AML-193 (cell line): Measurements from ENCODE around the gene MTMR11.
"Not testable (repeated sequence)": the region's sequence is repeated elsewhere in the genome, so short reads cannot be mapped to it uniquely, and the experiment has no call there.

Source experiments
- DNase-seq, 2 experiments: peaks; one replicate each; lab custom pipeline; 2025; lab: John Stamatoyannopoulos, UW

The MTMR11 gene

GRCh38 chr1:149936170-149936991, at the start of gene MTMR11:
MTMR11 (minus strand) TSS chr1:149936879; CDS start chr1:149936647, 232 bp downstream.
- no peak for DNase-seq

- no peak for DNase-seq
Measured at GRCh38 chr1:149979972-149980540, 43.4 kb upstream of the MTMR11 start.

- DNase-seq, result no peak
Measured at GRCh38 chr1:149979245-149979971, 42.7 kb upstream of the MTMR11 start.

GRCh38 chr1:149978547-149979023, 41.9 kb upstream of the MTMR11 start:
- no peak for DNase-seq

GRCh38 chr1:149977345-149977744, 40.7 kb upstream of the MTMR11 start:
- DNase-seq, result no peak

GRCh38 chr1:149972547-149972946, 35.9 kb upstream of the MTMR11 start:
- DNase-seq, result no peak

- no peak for DNase-seq
Measured at GRCh38 chr1:149967646-149968045, 31.0 kb upstream of the MTMR11 start.

GRCh38 chr1:149967041-149967440, 30.4 kb upstream of the MTMR11 start:
- DNase-seq, result no peak

- DNase-seq, result no peak
Measured at GRCh38 chr1:149966405-149966804, 29.7 kb upstream of the MTMR11 start.

GRCh38 chr1:149965440-149965839, 28.8 kb upstream of the MTMR11 start:
- DNase-seq, result no peak

GRCh38 chr1:149963358-149963757, 26.7 kb upstream of the MTMR11 start:
- DNase-seq, result no peak

GRCh38 chr1:149962736-149963135, 26.1 kb upstream of the MTMR11 start:
- no peak for DNase-seq

GRCh38 chr1:149962039-149962647, 25.5 kb upstream of the MTMR11 start:
- DNase-seq, result peak; percentile 72 to 82

GRCh38 chr1:149957548-149957947, 20.9 kb upstream of the MTMR11 start:
- DNase-seq, result not testable (repeated sequence)

- no peak for DNase-seq
Measured at GRCh38 chr1:149949911-149950310, 13.2 kb upstream of the MTMR11 start.

- no peak for DNase-seq
Measured at GRCh38 chr1:149945206-149945605, 8.5 kb upstream of the MTMR11 start.

GRCh38 chr1:149942885-149943284, 6.2 kb upstream of the MTMR11 start:
- no peak for DNase-seq

- DNase-seq, result no peak
Measured at GRCh38 chr1:149942207-149942606, 5.5 kb upstream of the MTMR11 start.

- no peak for DNase-seq
Measured at GRCh38 chr1:149940427-149940826, 3.7 kb upstream of the MTMR11 start.

GRCh38 chr1:149938668-149939003, 2.0 kb upstream of the MTMR11 start:
- DNase-seq, result not testable (repeated sequence)

GRCh38 chr1:149937759-149938158, 1.1 kb upstream of the MTMR11 start:
- no peak for DNase-seq

GRCh38 chr1:149936992-149937705, 470 bp upstream of the MTMR11 start:
- DNase-seq, result no peak
